T-helper 2 cell treated with Interferon-gamma antibody and Interleukin-4, amounts not matched to agents 100 ng/mL and 5 ng/mL, for 36 hours (primary cell): ENCODE results near the gene PYDC1. TPM values are rescaled to one million over a fixed set of nuclear protein-coding genes. Genes with fewer than 3 reads are reported as not detected.
"Not testable (repeated sequence)": the region's sequence is repeated elsewhere in the genome, so short reads cannot be mapped to it uniquely, and the experiment has no call there.

Experiments
- intact Hi-C: fragments of 100-400 bp; cut with micrococcal nuclease; formaldehyde crosslinking; loops from one replicate; pipeline ENCODE4 v1.15.1; 2023
- total RNA-seq: library from RNA; stranded (reverse); gene quantifications from 2 replicates; pipeline ENCODE4 v1.2.3, GENCODE V29; 2022

The PYDC1 gene
- total RNA-seq, 1 donor from 2014 or later: not detected

DNA sequence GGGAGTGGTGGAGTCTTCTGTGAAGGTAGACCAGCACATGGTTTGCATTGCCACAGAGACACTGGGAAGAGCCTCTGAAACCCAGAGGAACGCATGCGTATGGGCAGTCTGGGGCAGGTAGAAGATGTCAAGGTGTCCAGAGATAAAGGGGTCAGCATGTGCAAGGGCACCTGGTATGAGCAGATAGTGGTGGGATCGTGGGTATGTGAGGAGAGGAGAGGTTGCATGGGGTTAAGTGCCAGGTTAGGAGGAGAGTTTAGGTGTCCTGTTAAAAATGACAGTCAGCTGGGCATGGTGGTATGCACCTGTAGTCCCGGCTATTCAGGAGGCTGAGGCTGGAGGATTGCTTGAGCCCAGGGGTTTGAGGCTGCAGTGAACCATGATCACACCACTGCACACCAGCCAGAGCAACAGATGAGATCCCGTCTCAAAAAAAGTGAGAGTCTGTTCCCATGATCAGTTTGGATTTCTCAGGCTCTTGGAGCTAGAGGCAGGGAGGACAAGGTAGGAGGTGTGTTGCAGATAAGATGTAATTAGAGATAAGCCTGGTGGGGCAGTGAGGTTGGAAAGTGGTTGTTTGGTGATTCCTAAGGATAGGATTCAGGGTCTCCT, 17.4 kb downstream of the PYDC1 start:
- intact Hi-C loops: loop anchor here (2.0 to 5.0 kb wide), 4 partner anchors 158 to 668 kb away; partner anchors contain the start of genes ITGAX and ZNF843

DNA sequence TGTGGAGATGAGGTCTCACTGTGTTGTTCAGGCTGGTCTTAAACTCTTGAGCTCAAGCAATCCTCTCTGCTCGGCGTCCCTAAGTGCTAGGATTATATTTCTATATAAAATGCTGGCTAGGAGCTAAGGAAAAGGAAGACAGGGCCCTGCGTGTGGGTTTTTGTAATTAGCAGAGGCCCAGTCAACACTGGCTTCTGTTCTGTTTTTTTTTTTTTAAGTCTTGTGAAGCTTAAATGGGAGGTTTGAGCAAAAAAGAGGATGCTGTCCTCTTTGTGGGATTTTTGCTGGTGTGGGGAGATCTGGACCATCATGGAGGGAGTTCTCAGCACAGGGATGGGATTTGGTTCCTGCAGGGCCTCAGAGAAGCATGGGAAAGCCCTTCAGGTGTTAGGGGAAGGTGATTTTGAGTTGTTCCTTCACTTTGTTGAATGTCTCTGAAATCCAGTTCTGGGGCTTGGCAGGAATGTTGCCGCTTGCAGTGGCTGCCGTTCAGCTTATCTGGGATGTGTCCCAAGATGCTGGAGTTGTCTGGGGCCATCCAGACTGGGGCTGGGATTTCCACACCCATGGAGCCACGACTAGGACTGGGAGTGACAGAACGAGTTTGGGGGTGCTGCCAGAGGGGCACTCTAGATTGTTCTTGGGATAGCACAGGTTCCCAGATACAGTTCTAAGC, 18.6 kb downstream of the PYDC1 start:
- intact Hi-C loops: no loop called here

DNA sequence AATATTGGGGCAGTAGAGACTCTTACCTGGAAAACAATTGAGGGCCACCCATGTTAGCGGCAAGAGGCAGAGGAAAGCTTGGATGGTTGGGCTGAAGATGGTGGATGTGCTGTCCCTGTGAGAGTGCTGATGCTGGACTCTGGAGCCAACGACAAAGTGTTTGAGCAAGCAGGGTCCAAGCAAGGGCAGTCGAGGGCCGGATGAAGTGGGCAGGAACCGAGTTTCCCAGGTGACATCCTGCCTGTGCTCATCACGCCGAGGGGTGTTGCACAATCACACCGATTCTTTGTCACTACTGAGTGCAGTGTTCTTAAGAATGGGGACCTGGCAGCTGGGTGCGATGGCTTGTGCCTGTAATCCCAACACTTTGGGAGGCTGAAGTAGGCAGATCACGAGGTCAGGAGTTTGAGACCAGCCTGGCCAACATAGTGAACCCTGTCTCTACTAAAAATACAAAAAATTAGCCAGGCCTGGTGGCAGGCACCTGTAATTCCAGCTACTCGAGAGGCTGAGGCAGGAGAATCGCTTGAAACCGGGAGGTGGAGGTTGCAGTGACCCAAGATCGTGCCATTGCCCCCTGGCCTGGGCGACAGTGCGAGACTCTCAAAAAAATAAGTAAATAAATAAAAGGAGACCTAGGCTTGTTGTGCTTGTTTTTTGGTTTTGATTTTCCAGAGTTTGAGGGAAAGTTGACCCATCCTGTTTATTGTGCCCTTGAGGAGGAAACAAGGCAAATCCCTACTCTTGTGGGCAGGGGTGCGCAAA, 20.4 kb downstream of the PYDC1 start:
- intact Hi-C loops: no loop called here

DNA sequence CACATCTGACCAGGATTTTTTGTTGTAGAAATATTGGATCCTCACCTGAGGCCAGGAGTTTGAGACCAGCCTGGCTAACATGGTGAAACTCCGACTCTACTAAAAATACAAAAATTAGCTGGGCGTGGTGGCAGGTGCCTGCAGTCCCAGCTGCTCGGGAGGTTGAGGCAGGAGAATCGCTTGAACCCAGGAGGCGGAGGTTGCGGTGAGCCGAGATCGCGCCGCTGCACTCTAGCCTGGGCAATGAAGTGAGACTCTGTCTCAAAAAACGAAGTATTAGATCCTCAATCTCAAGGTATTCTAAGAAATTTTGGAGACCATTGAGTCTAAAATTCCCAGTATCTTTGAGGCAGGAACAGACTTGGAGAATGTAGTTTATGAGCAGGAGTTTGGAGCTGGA, 21.1 kb downstream of the PYDC1 start:
- intact Hi-C loops: not testable (repeated sequence)

DNA sequence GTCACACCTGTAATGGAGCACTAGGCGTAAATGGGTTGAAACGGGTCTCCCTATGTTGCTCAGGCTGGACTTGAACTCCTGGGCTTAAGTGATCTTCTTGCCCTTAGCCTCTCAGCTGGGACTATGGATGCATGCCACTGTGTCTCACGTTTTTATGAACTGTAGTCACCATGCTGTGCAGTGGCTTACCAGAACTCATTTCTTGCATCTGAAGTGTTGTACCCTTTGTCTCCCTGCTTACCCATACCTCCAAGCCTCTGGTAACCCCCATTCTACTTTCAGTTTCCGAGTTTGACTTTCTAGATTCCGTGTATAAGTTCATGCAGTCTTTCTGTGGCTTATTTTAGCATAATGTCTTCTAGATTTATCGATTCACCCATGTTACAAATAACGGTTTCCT, 22.0 kb downstream of the PYDC1 start:
- intact Hi-C loops: no loop called here

DNA sequence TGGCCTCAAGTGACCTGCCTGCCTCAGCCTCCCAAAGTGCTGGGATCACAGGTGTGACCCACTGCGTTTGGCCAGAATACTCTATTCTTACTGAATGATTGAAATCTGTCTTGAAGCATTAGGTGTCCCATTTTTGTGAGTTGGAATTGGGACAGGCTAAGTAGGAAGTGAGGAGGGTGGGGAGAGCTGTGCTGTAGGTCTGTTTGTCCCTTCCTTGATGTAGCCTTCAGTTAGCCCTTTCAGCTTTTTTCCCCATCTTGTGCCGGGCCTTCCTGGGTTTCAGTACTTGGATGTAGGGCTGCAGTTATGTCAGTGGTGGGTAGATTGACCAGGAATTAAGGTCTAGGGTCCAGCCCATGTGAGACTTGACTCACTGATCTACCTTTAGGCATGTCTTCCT, 23.1 kb downstream of the PYDC1 start:
- intact Hi-C loops: no loop called here

DNA sequence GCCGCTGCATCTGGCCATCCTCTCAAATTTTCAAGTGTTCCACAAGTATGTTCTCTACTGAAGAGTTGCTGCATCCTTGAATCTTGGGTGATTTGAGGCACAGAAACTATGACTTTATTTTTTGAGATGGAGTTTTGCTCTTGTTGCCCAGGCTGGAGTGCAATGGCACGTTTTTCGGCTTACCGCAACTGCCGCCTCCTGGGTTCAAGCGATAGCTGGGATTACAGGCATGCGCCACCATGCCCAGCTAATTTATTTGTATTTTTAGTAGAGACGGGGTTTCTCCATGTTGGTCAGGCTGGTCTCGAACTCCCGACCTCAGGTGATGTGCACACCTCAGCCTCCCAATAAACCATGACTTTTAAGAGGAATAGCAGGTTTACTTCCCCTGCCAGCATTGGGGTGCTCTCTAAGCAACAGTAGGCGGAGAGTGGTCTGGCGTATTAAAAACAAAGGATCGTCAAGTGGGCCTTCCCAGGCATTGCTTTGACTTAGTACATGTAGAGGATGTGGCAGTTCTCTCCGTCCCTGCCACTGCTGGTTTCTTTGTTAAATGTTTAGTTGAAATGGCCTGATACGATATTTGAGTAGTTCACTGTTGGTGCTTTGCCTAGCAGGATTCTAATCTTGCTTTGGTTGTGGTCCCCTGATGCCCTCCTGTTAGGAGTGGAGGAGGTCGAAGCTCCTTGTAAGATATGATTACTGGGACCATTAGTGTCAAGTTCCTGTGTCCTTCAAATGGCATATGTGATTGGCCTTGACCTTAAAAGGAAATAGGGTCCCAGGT, 23.9 kb downstream of the PYDC1 start:
- intact Hi-C loops: no loop called here

DNA sequence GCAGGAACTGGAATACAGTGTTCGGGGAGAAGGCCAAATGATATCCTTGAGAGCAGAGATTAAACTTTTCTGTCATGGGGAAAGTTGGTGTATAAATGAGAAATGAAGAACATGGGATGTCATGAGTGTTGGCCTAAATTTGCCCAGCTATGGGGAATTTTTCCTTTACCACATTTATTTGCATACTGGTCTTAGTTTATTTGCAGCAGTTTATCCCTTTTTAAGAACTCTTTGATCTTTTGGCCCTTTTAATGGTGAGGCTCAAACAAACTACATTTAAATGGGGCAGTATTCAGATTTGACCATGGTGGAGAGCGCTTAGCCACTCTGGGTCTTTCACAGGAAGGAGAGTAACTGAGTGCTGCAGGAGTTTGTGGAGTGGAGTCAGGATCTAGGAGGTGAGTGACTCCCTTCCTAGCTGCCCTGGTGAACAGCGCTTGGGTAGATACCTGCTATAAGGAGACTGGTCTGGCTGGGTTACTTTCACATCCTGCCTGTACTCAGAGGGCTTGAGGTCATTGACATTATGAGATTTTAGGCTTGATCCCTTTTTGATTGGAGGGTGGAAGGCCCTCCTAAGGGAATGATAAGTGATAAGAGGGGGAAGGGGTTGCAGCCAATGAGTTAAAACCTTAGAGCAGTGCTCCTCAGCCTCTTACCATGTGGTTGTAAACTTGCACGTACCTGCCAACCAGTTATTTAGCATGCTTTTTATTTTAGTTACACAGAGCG, 25.1 kb downstream of the PYDC1 start:
- intact Hi-C loops: no loop called here

DNA sequence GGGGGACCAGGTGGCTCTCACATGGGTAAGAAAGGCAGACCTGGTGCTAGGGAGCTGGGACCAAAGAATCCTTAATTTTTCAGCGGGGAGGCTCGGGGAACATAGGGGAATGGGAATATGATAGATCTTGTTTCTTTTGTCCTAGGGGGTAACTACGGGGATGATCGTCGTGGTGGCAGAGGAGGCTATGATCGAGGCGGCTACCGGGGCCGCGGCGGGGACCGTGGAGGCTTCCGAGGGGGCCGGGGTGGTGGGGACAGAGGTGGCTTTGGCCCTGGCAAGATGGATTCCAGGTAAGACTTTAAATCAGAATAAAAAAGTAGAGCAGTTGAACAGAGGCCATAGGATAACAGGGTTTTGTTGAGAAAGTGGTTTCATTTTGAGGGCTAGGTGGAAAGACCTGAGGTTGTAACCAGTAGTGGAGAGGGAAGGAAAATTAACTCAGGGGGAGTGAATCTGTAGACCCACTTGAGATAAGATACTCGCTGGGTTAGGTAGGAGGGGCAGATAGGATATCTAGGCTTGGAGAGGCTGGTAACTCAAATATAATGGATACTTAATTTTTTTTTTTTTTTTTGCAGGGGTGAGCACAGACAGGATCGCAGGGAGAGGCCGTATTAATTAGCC, 26.0 kb downstream of the PYDC1 start:
- intact Hi-C loops: no loop called here

DNA sequence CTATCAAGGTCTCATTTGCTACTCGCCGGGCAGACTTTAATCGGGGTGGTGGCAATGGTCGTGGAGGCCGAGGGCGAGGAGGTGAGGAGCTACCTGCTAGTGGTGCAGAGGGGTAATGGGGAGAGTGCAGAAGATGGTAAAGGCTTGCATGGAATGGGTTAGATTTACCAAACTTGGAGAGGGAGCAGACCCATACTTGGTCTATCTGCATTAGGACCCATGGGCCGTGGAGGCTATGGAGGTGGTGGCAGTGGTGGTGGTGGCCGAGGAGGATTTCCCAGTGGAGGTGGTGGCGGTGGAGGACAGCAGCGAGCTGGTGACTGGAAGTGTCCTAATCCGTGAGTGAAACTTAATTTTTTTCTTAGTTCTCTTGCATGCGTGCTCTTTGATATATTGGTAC, 26.9 kb downstream of the PYDC1 start:
- intact Hi-C loops: no loop called here

DNA sequence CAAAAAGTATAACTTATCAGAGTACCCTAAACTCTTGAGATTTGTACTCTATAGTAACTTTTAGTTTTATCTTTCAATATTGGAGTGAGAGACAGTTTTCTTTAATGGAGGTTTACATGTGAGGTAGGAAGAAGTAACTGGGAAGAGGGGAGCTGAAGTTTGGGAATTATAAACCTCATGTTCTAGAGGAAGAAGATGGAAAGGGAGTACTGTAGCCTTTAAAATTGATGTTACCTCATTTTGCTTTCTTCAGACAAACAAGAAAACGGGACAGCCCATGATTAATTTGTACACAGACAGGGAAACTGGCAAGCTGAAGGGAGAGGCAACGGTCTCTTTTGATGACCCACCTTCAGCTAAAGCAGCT, 27.5 kb downstream of the PYDC1 start:
- intact Hi-C loops: no loop called here

DNA sequence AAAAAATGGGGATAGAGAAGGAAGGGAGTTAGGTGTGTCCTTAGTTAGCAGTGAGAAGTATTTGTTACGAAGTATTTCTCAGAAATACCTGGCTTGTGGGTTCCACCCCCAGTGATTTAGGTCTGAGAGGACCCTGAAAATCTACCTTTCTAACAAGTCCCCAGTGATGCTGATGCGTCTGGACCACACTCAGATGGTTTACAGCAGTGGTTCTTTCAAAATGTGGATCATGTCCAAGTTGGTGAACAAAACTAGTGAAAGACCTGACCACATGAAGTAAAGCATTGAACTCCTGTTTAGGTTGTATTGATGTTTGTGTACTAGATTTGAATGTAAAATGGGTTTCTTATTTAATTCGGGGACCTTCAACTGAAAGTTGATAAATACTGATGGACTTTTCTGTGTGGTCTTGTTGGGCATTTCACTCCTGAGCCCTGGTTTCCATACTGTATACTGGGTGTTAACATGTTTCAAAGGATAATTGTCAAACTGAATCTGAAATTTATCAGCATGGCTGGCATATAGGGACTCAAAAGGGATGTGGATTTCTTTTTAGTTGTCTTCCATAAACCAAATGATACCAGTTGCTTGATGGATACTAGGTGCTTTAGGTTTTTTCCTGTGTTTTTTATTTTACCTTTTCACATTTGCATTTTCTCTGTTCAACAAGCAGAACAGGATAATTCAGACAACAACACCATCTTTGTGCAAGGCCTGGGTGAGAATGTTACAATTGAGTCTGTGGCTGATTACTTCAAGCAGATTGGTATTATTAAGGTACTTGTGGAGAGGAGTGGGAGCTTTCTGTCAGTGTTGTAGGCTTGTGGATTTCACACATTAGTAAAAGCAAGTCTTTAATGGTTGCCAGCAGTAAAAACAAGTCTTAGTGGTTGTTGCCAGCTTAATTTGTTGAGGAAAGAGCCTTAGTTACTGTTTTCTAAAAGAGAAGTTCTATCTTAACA, 28.2 kb downstream of the PYDC1 start:
- intact Hi-C loops: no loop called here

DNA sequence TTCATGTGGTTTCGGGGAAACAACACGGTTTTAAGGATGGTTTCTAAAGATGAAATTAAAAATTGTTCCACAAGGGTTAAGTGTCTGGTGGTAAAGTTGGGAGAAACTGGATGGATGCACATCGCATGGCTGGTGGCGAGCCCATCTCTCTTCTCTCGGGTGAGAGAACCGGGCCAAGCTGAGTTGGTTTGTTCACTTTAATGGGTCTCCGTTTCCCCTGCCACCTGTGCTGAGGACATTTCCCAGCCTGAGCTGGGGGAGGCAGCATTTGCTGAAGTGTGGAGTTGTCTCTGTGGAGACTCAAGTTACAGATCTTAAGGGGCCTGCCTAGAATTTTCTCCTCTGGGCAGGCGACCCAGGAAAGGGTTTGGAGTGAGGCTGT, 29.1 kb downstream of the PYDC1 start:
- intact Hi-C loops: no loop called here

DNA sequence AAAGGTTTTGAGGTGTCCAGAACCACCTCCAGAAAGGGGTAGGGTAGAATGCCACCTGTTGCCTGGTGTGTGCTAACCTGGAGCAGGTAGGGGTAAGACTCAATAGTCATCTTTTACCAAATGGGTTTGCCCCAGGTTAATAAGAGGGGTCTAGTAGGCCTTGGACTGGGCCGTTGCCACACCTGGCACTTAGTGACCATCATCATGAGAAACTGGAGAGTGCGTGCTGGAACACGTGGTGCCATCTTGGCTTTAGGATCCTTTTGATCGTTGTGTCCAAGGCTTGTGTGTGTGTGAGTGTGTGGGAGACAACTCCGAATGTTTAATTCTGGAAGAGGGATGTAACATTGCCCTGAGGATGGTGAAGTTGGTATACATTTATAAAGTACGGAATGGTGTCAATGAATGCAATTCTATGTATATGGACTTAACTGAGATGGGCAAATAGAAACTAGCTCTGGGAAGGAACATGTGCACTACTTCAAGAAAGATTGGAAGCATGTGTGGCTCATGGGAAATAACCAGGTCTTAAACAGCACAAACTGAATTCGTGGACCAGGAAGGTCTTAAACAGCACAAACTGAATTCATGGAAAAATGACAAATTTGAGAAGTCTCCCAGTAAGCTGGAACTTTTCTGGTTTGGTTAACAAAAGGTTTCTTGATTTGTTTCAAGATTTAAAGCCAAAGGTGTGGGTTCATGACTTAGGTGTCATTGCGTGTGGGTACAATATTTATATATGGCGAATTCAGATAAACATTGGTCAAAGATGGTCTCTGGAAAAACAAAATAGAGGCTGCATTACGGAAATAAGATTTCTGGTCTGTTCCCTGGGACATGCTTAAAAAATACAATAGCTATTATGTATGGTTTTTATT, 29.8 kb downstream of the PYDC1 start:
- intact Hi-C loops: no loop called here

DNA sequence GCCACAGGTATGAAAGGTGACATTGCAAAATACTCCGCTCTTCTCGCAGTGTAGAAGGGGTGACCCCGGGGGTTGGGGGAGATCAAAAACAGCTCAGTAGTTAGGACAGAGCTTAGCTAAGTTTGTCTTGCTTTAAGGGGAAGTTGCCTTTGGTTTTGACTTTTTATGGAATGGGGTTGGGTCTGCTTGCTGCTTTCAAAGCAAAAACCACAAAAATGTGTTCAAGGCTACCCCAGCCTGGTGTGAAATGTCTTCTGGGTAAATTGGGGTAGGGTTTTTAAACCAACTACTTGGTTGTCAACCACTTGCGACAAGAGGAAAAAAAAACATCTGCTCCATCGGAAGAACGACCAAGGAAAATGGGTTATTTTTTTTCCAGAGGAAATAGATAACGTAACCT, 30.8 kb downstream of the PYDC1 start:
- intact Hi-C loops: no loop called here

DNA sequence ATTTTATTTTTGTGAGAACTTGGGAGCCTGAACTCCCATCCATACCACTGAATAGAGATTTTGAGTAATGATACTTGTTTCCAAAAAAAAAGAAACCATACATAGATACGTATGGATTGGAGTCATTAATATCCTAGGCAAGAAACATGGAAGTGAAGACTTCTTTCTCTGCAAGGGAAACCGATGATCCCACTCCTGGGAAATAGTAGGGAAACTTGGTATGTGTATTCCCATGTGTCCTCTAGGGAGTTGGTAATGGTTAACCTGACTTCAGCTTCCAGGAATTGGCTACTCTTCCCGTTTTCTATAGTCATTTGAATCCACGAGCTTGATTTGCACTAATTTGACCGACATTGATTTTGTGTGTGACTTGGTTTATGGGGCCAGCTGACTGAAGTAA, 31.6 kb downstream of the PYDC1 start:
- intact Hi-C loops: no loop called here

DNA sequence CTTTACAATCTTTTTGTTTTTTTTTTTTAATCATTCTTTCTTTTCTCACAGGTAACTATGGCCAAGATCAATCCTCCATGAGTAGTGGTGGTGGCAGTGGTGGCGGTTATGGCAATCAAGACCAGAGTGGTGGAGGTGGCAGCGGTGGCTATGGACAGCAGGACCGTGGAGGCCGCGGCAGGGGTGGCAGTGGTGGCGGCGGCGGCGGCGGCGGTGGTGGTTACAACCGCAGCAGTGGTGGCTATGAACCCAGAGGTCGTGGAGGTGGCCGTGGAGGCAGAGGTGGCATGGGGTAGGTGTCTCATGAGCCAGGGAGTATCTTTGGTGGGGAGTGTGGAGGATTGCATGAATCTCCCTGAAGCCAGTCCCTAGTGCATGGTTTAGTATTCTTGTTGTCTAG, 32.0 kb downstream of the PYDC1 start:
- intact Hi-C loops: loop anchor here (5.0 kb wide), 2 partner anchors 153 to 167 kb away; partner anchors contain the start of gene STX4
